ENCODE measurements around the gene OMD.

- no peak for TF ChIP-seq EZH2 (IDR thresholded peaks at IDR 0.05; ENCODE audit: borderline replicate concordance, low read depth, low read length, severe bottlenecking)
- TF ChIP-seq, protein P1, sequence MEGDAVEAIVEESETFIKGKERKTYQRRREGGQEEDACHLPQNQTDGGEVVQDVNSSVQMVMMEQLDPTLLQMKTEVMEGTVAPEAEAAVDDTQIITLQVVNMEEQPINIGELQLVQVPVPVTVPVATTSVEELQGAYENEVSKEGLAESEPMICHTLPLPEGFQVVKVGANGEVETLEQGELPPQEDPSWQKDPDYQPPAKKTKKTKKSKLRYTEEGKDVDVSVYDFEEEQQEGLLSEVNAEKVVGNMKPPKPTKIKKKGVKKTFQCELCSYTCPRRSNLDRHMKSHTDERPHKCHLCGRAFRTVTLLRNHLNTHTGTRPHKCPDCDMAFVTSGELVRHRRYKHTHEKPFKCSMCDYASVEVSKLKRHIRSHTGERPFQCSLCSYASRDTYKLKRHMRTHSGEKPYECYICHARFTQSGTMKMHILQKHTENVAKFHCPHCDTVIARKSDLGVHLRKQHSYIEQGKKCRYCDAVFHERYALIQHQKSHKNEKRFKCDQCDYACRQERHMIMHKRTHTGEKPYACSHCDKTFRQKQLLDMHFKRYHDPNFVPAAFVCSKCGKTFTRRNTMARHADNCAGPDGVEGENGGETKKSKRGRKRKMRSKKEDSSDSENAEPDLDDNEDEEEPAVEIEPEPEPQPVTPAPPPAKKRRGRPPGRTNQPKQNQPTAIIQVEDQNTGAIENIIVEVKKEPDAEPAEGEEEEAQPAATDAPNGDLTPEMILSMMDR (IDR thresholded peaks at IDR 0.05; ENCODE audit: borderline replicate concordance, extremely low read depth, low read length, poor library complexity, severe bottlenecking), result no peak
These were observed 42.5 kb downstream of the OMD start for GRCh38 chr9:92381775-92382174.
